AG09319 (cell line): ENCODE data around the gene SERTM1.

Experiments
- DNase-seq: peaks from one replicate; pipeline ENCODE4 v3.0.0-alpha.2; 2010; ENCODE audit warnings: low read depth; ENCODE audit errors: extremely low read depth
- CTCF ChIP-seq: IDR thresholded peaks from 2 replicates; pipeline ENCODE4 v1.5.1; 2011; ENCODE audit warnings: low read depth, mild to moderate bottlenecking, inconsistent platforms, low read length, moderate library complexity

Gene SERTM1

GRCh38 chr13:36746051-36746450, 72.2 kb downstream of the SERTM1 start:
- TF ChIP-seq CTCF: no peak

More at GRCh38 chr13:36746051-36746450, 72.2 kb downstream of the SERTM1 start:
- no peak for DNase-seq
